Esophagus muscularis mucosa (tissue), 4 donors: ENCODE measurements around the gene CD300LF.

Experiments
- EP300 ChIP-seq: sonication (generic); formaldehyde crosslinking; IDR thresholded peaks from one replicate; pipeline ENCODE4 v1.6.1; 2017; ENCODE audit warnings: antibody characterized with exemption
- POLR2AphosphoS5 ChIP-seq, 2 donors: sonication (generic); formaldehyde crosslinking; IDR thresholded peaks; one replicate each; pipeline ENCODE4 v1.6.1; 2017; ENCODE audit warnings: antibody characterized with exemption in 2 of 2
- TF ChIP-seq, protein P1 (sequence below), 3 experiments: fragments of 200-600 bp in 2 of 3; fragments of 450-650 bp in 1 of 3; sonication (generic) in 2 of 3; IDR thresholded peaks; one replicate each; pipeline ENCODE4 v1.5.1; 2017 to 2019; ENCODE audit warnings: antibody characterized with exemption in 3 of 3, mild to moderate bottlenecking in 2 of 3, moderate library complexity in 1 of 3

DNA sequence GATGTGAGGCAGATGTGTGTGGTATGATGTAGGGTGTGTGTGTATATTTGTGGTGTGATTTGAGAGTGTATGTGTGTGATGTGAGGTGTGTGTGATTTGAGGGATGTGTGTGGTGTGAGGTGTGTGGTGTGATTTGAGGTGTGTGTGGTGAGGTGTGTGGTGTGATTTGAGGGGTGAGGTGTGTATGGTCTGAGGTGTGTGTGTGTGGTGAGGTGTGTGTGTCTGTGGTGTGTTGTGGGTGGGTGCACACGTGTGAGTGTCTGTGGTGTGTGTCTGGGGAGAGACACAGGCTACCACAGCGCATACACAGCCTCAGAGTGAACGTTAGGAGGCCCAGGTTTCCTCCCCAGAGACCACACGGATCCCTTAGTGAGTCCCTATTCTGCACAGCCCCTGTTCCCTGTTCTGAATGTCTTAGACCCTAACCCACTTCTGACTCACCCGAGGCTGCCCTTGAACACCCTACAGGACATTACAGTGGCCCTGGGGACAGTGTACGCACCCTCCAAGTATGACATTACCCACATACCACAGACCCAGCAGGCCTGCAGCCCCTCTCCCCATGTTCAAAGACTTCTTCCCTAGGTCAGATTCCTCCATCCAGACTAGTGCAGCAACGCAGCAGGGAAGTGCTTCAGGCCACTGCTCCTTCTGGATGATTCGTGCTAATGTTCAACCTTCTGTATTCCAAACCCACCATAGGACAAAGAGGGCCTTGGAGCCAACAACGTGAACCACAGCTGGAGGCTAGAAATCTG lies 20.8 kb upstream of the CD300LF start:
- TF ChIP-seq, protein P1, sequence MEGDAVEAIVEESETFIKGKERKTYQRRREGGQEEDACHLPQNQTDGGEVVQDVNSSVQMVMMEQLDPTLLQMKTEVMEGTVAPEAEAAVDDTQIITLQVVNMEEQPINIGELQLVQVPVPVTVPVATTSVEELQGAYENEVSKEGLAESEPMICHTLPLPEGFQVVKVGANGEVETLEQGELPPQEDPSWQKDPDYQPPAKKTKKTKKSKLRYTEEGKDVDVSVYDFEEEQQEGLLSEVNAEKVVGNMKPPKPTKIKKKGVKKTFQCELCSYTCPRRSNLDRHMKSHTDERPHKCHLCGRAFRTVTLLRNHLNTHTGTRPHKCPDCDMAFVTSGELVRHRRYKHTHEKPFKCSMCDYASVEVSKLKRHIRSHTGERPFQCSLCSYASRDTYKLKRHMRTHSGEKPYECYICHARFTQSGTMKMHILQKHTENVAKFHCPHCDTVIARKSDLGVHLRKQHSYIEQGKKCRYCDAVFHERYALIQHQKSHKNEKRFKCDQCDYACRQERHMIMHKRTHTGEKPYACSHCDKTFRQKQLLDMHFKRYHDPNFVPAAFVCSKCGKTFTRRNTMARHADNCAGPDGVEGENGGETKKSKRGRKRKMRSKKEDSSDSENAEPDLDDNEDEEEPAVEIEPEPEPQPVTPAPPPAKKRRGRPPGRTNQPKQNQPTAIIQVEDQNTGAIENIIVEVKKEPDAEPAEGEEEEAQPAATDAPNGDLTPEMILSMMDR (IDR thresholded peaks at IDR 0.05): no peak
- TF ChIP-seq EP300 (no peak), POLR2AphosphoS5 (IDR thresholded peaks at IDR 0.05) (no peak)
